Neural cell (in vitro differentiated cells): ENCODE results near the gene SLC25A19. TPM values are rescaled to one million over a fixed set of nuclear protein-coding genes. Genes with fewer than 3 reads are reported as not detected.

Experiments
- H2AFZ ChIP-seq: fragments of 200-600, 300-800 bp; sonication (generic), shearing (Covaris generic); 2 replicates; pipeline ENCODE4 v1.6.0; 2014; ENCODE audit warnings: low read depth, mild to moderate bottlenecking, antibody characterized with exemption, low read length, moderate library complexity
- H3F3A ChIP-seq: fragments of 200-600 bp; shearing (Covaris generic); 2 replicates; pipeline ENCODE4 v1.6.1; 2016; ENCODE audit warnings: mild to moderate bottlenecking, moderate library complexity, mixed read lengths, antibody characterized with exemption, low read length; ENCODE audit not compliant: insufficient read depth, poor library complexity, severe bottlenecking
- H3K27ac ChIP-seq: fragments of 200-600, 300-800 bp; sonication (generic), shearing (Covaris generic); 2 replicates; pipeline ENCODE4 v1.5.1; 2014; ENCODE audit warnings: mild to moderate bottlenecking, low read length, moderate library complexity
- H3K27me3 ChIP-seq: fragments of 300-800, 200-600 bp; sonication (generic), shearing (Covaris generic); 2 replicates; pipeline ENCODE4 v1.6.0; 2014; ENCODE audit warnings: mild to moderate bottlenecking, low read depth, low read length, moderate library complexity; ENCODE audit not compliant: insufficient read depth
- H3K36me3 ChIP-seq: fragments of 300-800, 200-600 bp; sonication (generic), shearing (Covaris generic); 2 replicates; pipeline ENCODE4 v1.5.1; 2014; ENCODE audit warnings: mild to moderate bottlenecking, antibody characterized with exemption, low read length, moderate library complexity; ENCODE audit not compliant: insufficient read depth
- H3K4me2 ChIP-seq: fragments of 300-800, 200-600 bp; sonication (generic), shearing (Covaris generic); 2 replicates; pipeline ENCODE4 v1.6.0; 2014; ENCODE audit warnings: mild to moderate bottlenecking, low read length
- H3K4me3 ChIP-seq: fragments of 300-800, 200-600 bp; sonication (generic), shearing (Covaris generic); 2 replicates; pipeline ENCODE4 v1.5.1; 2014; ENCODE audit warnings: mild to moderate bottlenecking, low read length, moderate library complexity
- H3K79me2 ChIP-seq: fragments of 200-600 bp; shearing (Covaris generic); replicated peaks from 2 replicates; pipeline ENCODE4 v1.6.0; 2014; ENCODE audit warnings: mild to moderate bottlenecking, low read length, moderate library complexity; ENCODE audit not compliant: insufficient read depth
- H3K9ac ChIP-seq: fragments of 300-800, 200-600 bp; sonication (generic), shearing (Covaris generic); 2 replicates; pipeline ENCODE4 v1.6.1; 2016; ENCODE audit warnings: mild to moderate bottlenecking, low read length, mixed read lengths
- H3K9me2 ChIP-seq: fragments of 200-600 bp; shearing (Covaris generic); 2 replicates; pipeline ENCODE4 v1.6.1; 2016; ENCODE audit warnings: mild to moderate bottlenecking, low read length, mixed read lengths; ENCODE audit not compliant: insufficient read depth
- H3K9me3 ChIP-seq: fragments of 200-600, 300-800 bp; sonication (generic), shearing (Covaris generic); 2 replicates; pipeline ENCODE4 v1.6.1; 2016; ENCODE audit warnings: mild to moderate bottlenecking, mixed run types, low read length, moderate library complexity, mixed read lengths
- H4K20me1 ChIP-seq: fragments of 200-600 bp; shearing (Covaris generic); 2 replicates; pipeline ENCODE4 v1.6.1; 2016; ENCODE audit warnings: mild to moderate bottlenecking, mixed run types; ENCODE audit not compliant: insufficient read depth
- CTCF ChIP-seq: fragments of 450-650 bp; IDR thresholded peaks from 2 replicates; pipeline ENCODE4 v1.5.1; 2014; ENCODE audit warnings: antibody characterized with exemption, mild to moderate bottlenecking, moderate library complexity; ENCODE audit not compliant: poor library complexity, severe bottlenecking
- EP300 ChIP-seq: fragments of 450-650 bp; conservative IDR thresholded peaks from 2 replicates; pipeline ENCODE4 v1.6.1; 2014; ENCODE audit warnings: antibody characterized with exemption, mild to moderate bottlenecking, moderate library complexity; ENCODE audit not compliant: poor library complexity, severe bottlenecking
- EZH2 ChIP-seq: fragments of 200-600, 300-800 bp; shearing (Covaris generic), sonication (generic); IDR thresholded peaks from 2 replicates; pipeline ENCODE4 v1.6.1; 2014; ENCODE audit warnings: antibody characterized with exemption, low read length, borderline replicate concordance, mild to moderate bottlenecking; ENCODE audit not compliant: insufficient read depth, poor library complexity, severe bottlenecking
- MXI1 ChIP-seq: fragments of 450-650 bp; conservative IDR thresholded peaks from 2 replicates; pipeline ENCODE4 v1.6.1; 2014; ENCODE audit warnings: antibody characterized with exemption, mild to moderate bottlenecking; ENCODE audit not compliant: poor library complexity, severe bottlenecking
- POLR2AphosphoS5 ChIP-seq: IDR thresholded peaks from 2 replicates; pipeline ENCODE4 v1.6.1; 2012
- RAD21 ChIP-seq: fragments of 450-650 bp; conservative IDR thresholded peaks from 2 replicates; pipeline ENCODE4 v1.6.1; 2014; ENCODE audit warnings: antibody characterized with exemption, mild to moderate bottlenecking, moderate library complexity
- REST ChIP-seq: IDR thresholded peaks from 2 replicates; pipeline ENCODE4 v1.6.1; 2012; ENCODE audit warnings: borderline replicate concordance
- SMC3 ChIP-seq: fragments of 450-650 bp; conservative IDR thresholded peaks from 2 replicates; pipeline ENCODE4 v1.6.1; 2014; ENCODE audit warnings: antibody characterized with exemption, mild to moderate bottlenecking, moderate library complexity; ENCODE audit not compliant: poor library complexity
- TAF1 ChIP-seq: IDR thresholded peaks from 2 replicates; pipeline ENCODE4 v1.6.1; 2012; ENCODE audit warnings: low read depth
- polyA plus RNA-seq: library from polyadenylated mRNA; depleted of rRNA; stranded (reverse); fragments of >200 nt; gene quantifications from 2 replicates; pipeline ENCODE4 v1.2.3, GENCODE V29; 2014

Gene SLC25A19
- polyA plus RNA-seq, 1 donor from 2014 or later: 13.8 TPM

GRCh38 chr17:75241996-75242460 lies 47.2 kb downstream of the SLC25A19 start:
- no peaks in the 10 kb centered on the region for H3F3A ChIP-seq
- no peaks in the 10 kb centered on the region for H3K79me2 ChIP-seq
- H2AFZ ChIP-seq: no peak overlapping the region
- H3K9ac ChIP-seq: no peak overlapping the region
- H3K4me3 ChIP-seq: no peak overlapping the region
- H3K27ac ChIP-seq: no peak overlapping the region
- H4K20me1 ChIP-seq: no peaks in the 10 kb centered on the region
- no peak overlapping the region for H3K4me2 ChIP-seq
- H3K27me3 ChIP-seq: no peaks in the 10 kb centered on the region
- TF ChIP-seq EP300 (no peak), TAF1 (no peak), POLR2AphosphoS5 (no peak), SMC3 (no peak), MXI1 (no peak), EZH2 (no peak), REST (no peak), RAD21 (no peak), CTCF (no peak)
- no peaks in the 10 kb centered on the region for H3K36me3 ChIP-seq
- no peaks in the 10 kb centered on the region for H3K9me2 ChIP-seq
- no peaks in the 10 kb centered on the region for H3K9me3 ChIP-seq

- no peaks in the 10 kb centered on the region for H4K20me1 ChIP-seq
- H3K27ac ChIP-seq: no peak overlapping the region
- no peaks in the 10 kb centered on the region for H3K36me3 ChIP-seq
- no peaks in the 10 kb centered on the region for H3K79me2 ChIP-seq
- H2AFZ ChIP-seq: no peak overlapping the region
- no peaks in the 10 kb centered on the region for H3K9me3 ChIP-seq
- H3K9ac ChIP-seq: no peak overlapping the region
- H3K9me2 ChIP-seq: no peaks in the 10 kb centered on the region
- H3K4me2 ChIP-seq: no peak overlapping the region
- TF ChIP-seq EZH2 (no peak), RAD21 (no peak), POLR2AphosphoS5 (no peak)
- H3K27me3 ChIP-seq: no peaks in the 10 kb centered on the region
- no peak overlapping the region for H3K4me3 ChIP-seq
- H3F3A ChIP-seq: no peaks in the 10 kb centered on the region
Measured at GRCh38 chr17:75241502-75241901, 47.7 kb downstream of the SLC25A19 start.

- no peak overlapping the region for H3K9ac ChIP-seq
- H3K4me2 ChIP-seq: no peak overlapping the region
- H3K27me3 ChIP-seq: no peaks in the 10 kb centered on the region
- H4K20me1 ChIP-seq: no peaks in the 10 kb centered on the region
- H3F3A ChIP-seq: no peaks in the 10 kb centered on the region
- no peak overlapping the region for H3K4me3 ChIP-seq
- no peaks in the 10 kb centered on the region for H3K9me3 ChIP-seq
- H2AFZ ChIP-seq: no peak overlapping the region
- H3K36me3 ChIP-seq: no peaks in the 10 kb centered on the region
- H3K27ac ChIP-seq: no peak overlapping the region
- no peaks in the 10 kb centered on the region for H3K79me2 ChIP-seq
- no peaks in the 10 kb centered on the region for H3K9me2 ChIP-seq
- TF ChIP-seq CTCF (no peak), EZH2 (no peak), MXI1 (no peak), RAD21 (no peak), EP300 (no peak), REST (no peak), SMC3 (no peak), TAF1 (no peak)
Measured at GRCh38 chr17:75241143-75241430, 48.1 kb downstream of the SLC25A19 start.
